Putamen (tissue), 1 donor: Measurements from ENCODE around the gene FBL.
"Not testable (repeated sequence)": the region's sequence is repeated elsewhere in the genome, so short reads cannot be mapped to it uniquely, and the experiment has no call there.

Experiments used
- DNase-seq: peaks from one replicate; pipeline ENCODE4 v3.0.0-alpha.2; 2016; ENCODE audit warnings: low spot score

FBL gene

DNA sequence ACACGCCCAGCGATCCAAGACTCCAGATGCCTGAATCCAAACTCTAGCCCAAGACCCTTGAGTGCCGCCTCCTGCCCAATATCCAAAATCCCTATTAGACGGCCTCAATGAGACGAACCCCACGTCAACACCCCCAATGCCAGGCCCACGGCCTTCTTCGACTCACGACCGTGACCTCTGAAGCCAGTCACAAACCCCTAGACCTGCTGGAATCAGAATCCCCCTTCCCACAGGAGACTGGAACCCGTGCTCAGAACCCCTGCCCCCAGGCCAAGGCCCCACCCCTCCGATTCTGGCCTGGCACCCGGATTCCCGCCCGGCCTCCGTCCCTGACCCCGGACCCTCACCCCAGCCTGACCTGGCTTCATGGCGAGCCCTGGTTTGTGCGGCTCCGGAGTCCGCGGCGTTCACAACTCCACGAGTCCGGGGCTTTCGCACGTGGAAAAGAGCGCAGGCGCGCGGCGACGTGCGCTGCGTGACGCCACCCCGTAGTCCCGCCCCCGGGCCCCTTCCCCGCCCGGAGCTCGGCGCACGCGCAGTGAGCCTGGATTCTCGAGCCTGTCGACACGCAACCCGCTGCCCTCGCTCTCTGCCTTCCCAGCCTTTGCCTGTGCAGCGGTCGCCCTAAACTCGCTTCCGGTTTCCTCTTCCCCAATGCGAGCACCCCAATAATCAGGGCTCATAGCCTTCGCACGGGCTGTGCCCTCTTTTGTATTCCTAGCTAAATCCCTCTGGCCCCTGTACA, at the start of gene FBL:
Gene FBL (minus strand): TSS at position 447 of the 745 bp plus-strand sequence. CDS start 79 bp downstream, at position 368.
- DNase-seq = peak; percentile 91

DNA sequence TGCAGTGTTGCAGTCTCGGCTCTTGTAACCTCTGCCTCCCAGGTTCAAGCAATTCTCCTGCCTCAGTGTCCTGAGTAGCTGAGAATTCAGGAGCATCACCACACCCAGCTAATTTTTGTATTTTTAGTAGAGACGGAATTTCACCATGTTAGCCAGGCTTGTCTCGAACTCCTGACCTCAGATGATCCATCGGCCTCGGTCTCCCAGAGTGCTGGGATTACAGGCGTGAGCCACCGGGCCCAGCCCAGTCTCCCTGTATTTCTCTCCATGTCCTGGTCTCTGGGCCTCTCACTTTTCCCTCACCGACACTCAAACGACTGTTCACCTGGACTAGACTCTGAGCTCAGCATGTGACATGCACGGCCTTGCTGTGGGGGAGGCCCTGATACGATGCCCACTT, 48.9 kb upstream of the FBL start:
- DNase-seq = not testable (repeated sequence)

- DNase-seq = not testable (repeated sequence)
Observed at GRCh38 chr19:39894236-39894606, 48.0 kb upstream of the FBL start.

DNA sequence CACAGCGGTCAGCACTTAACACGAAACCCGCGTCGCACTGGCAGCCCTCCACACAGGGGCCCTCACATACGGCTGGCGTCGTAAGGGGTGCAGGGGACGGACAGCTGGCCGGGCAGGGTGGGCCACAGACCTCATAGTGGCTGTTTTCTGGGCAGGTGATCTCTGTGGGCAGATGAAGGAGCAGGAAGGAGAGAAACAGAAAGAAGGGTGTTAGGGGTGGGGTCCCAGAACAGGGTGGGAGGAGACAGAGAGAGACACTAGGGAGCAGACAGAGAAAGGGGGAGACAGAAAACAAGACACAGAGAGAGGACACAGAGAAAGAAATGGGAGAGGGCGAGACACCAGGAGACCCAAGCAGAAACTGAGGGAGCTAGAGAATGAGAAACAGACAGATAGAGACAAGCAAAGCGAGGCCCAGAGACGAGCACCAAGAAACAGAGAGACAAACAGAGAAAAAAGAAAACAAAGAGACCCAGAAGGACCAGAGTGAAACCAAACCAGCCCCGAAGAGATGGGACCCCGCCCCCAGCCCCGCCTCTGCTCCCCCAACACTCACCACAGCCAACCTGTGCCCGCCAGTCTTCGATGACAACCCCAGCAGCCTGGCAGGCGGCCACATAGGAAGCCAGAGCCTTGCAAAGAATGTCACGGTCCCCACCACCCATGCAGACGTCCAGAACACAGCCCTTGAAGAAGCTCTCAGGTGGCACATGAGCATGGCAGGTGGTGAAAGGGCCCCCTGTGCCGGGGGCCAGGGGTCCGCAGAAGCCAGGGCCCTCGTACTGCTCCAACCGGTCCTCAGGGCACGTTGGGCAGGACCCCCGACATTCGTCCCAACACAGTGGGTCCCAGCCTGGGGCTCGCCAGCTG, 47.4 kb upstream of the FBL start:
- not testable (repeated sequence) for DNase-seq

DNA sequence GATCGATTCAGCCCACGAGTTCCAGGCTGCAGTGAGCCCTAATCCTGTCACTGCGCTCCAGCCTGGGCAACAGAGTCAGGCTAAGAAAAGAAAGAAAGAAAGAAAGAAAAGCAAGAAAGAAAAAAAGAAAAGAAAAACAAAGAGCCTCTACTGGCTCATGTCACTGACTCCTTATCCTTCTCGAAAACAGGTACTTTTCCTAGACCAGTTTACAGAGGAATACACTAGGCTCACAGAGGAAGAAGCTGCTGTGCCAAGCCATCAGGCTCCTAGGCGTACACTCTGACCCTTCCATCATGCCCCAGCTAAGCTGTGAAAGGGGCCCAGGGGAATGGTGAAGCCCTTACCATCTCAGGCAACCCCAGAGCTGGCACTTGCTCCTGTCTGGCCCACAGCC, 46.3 kb upstream of the FBL start:
- DNase-seq = not testable (repeated sequence)

DNA sequence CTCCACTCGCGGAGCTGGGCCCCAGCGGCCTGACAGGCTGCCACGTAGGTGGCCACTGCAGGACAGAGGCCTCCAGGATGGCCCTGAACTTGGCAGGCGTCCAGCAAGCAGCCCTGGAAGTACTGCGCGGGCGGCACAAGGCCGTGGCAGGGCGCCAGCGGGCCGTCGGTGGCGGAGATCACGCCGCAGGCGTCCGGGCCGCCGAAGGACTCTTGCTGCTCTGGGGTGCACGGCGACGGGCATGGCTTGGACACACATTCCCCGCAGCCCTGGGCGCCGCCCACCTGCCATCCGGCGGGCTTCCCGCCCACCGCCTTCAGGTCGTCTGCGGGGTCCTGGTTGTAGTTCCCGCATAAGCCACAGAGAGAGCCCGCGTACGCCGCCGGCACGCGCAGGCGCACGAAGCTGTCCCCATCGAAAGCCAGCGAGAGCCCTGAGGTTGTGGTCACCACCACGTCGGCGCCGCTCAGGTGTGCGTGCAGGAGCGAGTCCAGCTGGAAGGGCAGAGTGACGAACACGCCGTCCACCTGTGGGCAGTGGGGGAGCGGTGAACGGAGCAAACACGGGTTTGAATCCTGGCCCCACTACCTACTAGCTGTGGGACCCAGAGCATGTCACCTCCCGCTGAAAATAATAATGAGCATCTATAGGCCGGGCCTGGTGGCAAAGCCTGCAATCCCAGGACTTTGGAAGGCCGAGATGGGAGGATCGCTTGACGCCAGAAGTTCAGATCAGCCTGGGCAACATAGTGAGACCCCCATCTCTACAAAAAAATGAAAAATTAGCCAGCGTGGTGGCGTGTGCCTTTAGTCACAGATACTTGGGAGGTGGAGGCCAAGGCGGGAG, 45.7 kb upstream of the FBL start:
- DNase-seq = not testable (repeated sequence)

DNA sequence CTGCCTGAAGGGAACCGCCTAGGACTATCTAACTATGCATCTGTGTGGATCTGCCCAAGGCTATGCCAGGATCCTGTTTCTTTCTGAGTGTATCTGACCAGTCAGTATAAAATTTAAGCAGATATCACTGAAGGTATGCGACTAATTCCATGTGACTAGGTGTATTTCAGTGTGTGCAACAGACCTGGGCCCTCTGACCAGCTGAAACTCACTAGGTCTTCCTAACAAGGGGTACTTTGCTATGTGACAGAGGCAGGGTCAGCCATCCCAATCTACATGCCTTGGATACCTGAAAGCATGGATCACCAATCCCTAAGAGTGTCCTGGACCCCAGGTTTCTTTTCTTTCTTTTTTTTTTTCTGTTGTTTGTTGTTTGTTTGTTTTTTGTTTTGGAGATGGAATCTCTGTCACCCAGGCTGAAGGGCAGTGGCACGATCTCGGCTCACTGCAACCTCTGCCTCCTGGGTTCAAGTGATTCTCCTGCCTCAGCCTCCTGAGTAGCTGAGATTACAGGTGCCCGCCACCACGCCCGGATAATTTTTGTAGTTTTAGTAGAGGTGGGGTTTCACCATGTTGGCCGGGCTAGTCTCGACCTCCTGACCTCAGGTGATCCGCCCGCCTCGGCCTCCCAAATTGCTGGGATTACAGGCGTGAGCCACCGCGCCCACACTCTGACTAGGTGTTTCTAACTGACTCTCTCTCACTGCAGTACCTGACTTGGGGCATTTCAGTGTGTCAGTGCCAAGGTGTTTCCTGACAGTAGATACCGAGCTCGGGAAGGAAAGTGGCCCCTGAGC, 44.8 kb upstream of the FBL start:
- no peak for DNase-seq

GRCh38 chr19:39889872-39890754, 43.9 kb upstream of the FBL start:
- DNase-seq = not testable (repeated sequence)

DNA sequence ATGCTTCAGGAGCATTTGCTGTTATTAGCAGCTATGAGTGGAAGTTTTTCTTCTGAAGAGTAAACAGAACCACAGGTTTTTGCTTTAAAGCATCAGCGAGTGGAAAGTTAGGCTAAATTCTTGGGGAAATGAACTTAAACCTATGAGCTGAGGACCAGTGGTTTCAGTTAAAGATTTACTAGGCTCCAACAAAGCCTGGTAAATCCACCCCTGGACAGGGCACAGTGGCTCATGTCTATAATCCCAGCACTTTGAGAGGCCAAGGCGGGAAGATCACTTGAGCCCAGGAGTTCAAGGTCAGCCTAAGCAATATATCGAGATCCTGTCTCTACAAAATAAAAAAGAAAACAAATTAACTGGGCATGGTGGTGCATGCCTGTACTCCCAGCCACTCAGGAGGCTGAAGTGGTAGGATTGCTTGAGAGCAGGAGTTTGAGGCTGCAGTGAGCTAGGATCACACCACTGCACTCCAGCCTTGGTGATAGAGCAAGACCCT, 41.3 kb upstream of the FBL start:
- DNase-seq = not testable (repeated sequence)

- DNase-seq = not testable (repeated sequence)
Observed at GRCh38 chr19:39885821-39886554, 39.8 kb upstream of the FBL start.

DNA sequence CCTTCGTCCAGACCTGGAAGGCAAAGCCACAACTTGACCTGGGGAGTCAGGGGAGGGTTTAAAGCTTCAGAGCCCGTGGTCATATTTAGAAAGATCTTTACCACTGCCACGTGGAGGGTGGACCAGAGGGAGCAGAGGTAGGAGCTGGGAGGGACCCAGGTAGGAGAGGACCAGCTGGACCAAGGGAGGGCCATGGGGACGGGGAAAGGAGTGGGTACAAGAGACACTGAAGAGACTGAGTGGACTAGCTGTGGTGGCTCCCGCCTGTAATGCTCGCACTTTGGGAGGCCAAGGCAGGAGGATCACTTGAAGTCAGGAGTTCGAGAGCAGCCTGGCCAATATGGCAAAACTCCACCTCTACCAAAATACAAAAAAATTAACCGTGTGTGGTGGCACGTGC, 38.5 kb upstream of the FBL start:
- not testable (repeated sequence) for DNase-seq

DNA sequence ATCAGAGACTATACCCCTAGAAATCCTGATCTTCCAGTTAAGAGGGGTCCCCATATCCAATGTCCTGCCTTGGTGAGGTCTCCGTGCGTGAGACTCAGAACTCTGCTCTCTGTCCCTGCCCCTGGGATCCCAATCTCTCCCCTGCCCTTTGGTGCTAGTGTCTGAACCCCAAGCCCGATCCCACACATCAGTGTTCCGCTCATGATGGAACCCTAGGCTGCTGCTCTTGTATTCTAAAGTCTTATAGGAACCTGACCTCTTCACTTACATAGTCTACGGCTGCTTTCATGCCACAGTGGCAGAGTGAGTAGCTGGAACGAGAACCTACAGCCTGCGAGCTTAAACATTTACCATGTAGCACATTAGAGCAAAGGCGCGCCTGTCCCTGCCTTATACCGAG, 36.5 kb upstream of the FBL start:
- not testable (repeated sequence) for DNase-seq

DNA sequence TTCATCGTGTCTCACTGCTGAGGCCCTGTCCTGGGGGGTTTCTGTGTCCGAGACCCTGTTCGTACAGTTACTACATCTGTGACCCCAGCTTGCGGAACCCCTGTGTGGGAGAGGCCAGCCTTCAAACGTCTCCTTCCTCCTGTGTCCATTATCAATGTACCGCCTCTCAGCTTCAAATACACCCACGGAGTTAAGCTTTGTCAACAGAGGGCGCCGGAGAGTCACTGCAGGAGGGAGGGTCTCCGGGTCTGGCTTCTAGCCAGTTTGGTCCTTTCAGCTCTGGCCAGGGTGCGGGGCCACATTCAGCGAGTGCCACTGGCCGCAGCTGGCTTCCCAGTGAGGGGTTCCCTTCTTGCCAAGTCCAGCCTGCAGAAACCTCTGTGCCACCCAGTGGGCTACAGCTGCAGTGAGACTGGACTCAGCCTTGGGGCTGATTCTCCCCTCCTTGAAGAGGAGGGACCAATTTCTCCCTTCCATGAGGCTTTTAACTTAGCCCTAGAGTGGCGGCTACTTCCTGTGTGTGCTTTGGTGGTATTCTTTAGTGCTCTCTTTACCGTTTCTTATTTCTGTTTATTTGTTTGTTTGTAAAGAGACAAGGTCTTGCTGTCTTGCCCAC, 35.4 kb upstream of the FBL start:
- not testable (repeated sequence) for DNase-seq

DNA sequence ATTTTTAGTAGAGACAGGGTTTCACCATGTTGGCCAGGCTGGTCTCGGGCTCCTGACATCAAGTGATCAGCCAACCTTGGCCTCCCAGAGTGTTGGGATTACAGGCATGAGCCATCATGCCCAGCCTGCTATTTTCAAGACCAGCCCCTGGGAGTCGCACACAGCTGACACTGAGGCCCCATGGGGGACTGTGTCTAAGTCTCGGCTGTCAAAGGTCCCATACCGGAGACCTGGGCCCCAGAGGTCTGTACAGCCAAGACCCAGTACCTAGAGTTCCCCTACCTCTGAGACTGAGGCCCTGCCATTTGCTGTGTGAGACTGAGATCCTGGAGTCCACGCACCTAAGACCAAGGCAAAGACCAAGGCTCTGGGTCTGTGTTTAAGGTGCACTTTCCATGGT, 34.1 kb upstream of the FBL start:
- DNase-seq = not testable (repeated sequence)

DNA sequence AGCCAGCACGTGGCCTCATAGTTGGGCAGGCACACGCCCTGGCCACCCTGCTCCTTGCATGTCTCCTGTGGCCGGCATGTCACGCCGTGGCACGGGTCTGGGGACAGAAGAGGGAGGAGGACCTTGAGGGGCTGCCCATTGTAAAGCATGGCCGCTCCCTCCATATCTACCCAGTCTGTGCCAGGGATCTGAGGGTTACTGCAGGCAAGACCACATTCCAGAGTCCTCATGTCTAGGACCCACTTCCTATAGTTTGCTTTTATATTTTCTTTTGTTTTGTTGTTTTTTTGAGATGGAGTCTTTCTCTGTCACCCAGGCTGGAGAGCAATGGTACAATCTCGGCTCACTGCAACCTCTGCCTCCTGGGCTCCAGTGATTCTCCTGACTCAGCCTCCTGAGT, 33.6 kb upstream of the FBL start:
- DNase-seq = not testable (repeated sequence)

DNA sequence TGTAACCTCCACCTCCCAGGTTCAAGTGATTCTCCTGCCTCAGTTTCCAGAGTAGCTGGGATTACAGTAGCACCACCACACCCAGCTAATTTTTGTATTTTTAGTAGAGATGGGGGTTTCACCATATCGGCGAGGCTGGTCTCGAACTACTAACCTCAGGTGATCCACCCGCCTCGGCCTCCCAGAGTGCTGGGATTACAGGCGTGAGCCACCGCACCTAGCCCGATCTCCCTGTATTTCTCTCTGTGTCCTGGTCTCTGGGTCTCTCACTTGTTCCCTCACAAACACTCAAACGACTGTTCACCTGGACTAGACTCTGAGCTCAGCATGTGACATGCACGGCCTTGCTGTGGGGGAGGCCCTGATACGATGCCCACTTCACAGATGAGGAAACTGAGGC, 32.7 kb upstream of the FBL start:
- not testable (repeated sequence) for DNase-seq

DNA sequence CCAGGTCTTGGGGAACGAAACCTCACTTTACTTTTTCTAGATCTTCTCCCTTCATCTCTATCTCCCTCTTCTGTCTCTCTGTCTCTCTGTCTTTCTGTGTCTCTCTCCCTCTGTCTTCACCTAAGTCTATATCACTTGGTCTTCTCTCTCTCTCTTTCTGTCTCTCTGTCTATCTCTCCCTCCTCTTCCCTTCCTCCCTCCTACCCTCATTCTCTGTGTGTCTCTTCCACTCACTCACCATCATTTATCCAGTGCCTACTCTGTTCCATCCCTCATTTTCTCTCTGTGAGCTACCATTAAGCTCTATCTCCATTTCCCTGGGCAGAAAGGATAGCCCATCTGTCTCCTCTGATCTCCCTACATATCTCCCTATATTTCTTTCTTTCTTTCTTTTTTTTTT, 32.2 kb upstream of the FBL start:
- DNase-seq = no peak

- DNase-seq = not testable (repeated sequence)
Observed at GRCh38 chr19:39877982-39878381, 31.8 kb upstream of the FBL start.

DNA sequence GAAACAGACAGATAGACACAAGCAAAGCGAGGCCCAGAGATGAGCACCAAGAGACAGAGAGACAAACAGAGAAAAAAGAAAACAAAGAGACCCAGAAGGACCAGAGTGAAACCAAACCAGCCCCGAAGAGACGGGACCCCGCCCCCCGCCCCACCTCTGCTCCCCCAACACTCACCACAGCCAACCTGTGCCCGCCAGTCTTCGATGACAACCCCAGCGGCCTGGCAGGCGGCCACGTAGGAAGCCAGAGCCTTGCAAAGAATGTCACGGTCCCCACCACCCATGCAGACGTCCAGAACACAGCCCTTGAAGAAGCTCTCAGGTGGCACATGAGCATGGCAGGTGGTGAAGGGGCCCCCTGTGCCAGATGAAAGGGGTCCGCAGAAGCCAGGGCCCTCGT, 31.3 kb upstream of the FBL start:
- not testable (repeated sequence) for DNase-seq
